HK-2 (cell line): ENCODE results near the gene GADD45GIP1.
A peak's percentile ranks its signal among the peaks of the same experiment; 100 is the strongest.

Experiments used
- DNase-seq: peaks from one replicate; pipeline ENCODE4 v3.0.0-alpha.2; 2018; ENCODE audit not compliant: unreplicated experiment

Gene GADD45GIP1

GRCh38 chr19:12956446-12957388, at the start of gene GADD45GIP1:
GADD45GIP1 (minus strand) TSS chr19:12957223; CDS start chr19:12957212, 11 bp downstream.
- peak; percentile 81 for DNase-seq

DNA sequence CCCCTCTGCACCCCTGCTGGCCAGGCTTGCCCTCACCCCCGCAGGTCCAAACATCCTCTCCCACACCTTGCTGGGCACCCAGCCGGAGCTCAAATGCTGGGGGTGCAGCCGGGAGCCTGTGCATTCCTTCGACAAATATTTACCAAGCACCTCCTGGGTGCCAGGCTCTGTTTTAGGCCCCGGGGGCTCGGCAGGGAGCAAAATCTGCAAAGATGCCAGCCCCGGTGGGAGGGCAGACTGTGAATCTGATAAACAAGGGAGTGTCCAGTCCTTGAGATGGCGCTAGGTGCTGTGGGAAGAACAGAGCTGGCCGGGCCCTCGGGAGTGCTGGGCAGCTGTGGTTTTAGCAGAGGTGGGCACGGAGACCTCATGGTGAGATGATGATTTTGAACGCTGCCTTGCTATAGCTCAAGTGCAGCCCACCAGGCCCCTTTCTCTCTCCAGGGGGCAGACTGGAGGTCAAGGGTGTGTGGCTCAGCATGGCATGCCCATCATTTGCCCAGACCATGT, 48.9 kb upstream of the GADD45GIP1 start:
- no peak for DNase-seq

DNA sequence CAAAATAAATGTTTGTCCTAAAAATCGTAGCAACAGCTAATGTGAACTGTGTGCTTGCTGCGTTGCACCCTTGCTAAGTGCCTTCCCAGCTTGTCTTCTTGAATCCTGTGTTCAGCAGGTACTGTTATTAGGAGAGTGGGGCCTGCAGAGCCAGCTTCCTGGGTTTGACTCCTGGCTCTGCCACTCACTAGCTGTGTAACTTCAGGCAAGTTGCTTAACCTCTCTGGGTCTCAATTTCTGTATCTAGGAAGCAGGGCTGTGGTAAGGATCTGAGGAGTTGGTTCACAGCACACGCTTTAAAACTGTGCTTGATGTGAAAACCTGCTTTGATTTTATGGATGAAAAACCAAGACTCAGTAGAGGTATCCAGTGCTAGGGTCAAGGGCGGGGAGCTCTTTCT, 48.2 kb upstream of the GADD45GIP1 start:
- no peak for DNase-seq

DNA sequence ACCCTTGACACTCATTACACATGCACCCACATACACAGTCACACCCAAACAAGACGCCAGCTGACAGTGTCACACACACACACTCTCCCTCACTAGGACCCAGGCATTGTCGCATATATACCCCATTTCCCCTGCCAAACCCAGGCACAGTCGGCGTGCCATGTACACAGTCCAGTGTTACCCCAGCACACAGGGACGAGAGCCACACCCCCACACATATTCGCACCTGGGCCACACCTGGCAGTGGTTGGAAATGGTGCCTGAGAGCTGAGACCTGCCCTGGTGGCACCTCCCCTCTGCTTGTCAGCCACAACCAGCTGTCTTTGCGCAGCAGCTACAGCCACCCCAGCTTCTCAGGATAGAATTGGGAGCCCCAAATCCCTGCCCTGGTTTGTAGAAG, 47.2 kb upstream of the GADD45GIP1 start:
- no peak for DNase-seq

DNA sequence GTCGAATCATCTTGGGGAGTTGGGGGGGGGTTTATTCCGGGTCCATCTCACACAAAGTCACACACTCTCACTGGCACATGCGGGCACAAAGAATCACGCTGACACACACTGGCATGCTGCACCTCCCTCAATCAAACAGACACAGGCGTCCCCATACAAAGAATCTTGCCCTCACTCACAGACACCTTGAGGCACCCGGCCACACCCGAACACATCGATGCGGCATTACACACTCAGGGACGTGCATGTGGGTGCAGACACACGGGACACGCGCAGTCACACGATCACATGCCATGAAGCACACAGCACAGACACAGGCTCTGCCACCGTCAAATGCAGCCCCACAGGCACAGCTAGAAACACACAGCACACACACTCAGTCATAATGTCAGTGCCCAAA, 46.1 kb upstream of the GADD45GIP1 start:
- no peak for DNase-seq

GRCh38 chr19:13002166-13002898, 45.3 kb upstream of the GADD45GIP1 start:
- no peak for DNase-seq

DNA sequence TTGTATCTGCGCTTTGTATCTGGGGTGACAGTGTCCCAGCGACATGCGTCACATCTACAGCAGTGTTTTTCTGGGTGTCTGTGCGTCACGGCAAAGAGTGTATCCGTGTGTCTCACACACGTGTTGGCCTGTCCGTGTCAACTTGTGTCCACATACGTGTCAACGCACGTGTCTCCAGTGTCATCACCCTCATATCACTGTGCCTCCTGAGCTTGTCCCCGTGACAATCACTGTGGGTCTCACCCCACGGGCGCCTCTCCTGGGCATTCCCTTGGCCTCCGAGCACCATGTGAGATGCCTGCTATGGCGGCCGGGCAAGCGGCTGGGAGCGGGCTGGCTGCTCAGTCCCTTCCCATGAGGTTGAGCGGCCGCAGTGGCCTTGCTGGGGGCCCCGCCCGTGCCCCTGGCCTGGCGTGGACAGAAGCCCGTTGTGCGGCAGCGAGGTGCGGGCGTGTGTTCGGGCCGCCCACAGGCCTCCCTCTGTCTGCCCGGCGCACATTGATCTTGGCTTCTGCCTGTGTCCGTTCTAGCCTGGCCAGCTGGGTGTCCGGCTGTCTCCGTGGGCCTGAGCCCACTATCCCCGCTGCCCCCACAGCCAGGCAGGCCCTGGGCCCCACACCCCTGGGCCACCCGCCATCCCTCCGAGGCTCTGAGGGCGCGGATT, 44.6 kb upstream of the GADD45GIP1 start:
- no peak for DNase-seq

GRCh38 chr19:13001166-13001501, 44.1 kb upstream of the GADD45GIP1 start:
- no peak for DNase-seq

- DNase-seq, result no peak
Measured at GRCh38 chr19:12997967-12998940, 41.2 kb upstream of the GADD45GIP1 start.

DNA sequence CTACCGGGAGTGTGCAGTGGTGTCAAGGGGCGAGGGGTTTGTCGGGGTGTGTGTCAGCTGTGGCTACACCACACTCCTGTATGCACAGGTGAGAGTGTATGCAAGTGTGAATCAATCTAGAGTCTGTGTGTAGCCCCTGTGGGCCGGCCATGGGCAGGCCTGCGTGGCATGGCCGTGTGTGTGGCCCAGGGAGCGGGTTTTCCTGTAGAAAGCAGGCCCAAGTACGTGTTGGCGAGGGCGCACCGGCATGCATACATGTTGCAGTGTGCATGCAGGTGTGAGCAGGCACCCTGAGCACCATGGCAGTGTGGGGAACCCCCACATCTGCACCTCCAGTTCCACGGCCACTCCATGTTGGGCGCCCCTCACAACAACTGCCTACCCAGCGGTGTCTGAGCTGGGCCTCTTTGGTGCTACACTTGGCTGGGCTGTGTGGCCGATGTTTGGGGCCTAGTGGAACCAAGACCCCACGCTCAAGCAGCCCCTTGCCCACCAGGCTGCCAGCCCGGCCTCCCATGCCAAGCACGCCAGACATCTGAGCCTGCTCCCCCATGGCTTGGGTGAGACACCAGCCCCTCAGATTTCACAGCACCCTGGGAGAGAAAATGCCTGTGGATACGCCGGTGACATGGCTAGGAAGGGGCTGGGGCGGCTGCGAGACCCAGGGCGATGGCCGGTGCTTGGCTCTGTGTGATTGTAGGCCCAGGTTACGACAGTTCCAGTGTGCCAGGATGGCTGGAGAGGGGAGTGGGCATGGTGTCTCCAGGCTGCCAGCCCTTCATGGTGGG, 40.4 kb upstream of the GADD45GIP1 start:
- DNase-seq, result no peak

GRCh38 chr19:12996406-12997094, 39.5 kb upstream of the GADD45GIP1 start:
- no peak for DNase-seq

- no peak for DNase-seq
Measured at GRCh38 chr19:12995596-12996405, 38.8 kb upstream of the GADD45GIP1 start.

GRCh38 chr19:12994701-12995595, 37.9 kb upstream of the GADD45GIP1 start, which contains the start of gene NFIX:
NFIX (plus strand) TSS chr19:12995475; CDS start chr19:12995838, 363 bp downstream.
- DNase-seq, result no peak

- no peak for DNase-seq
Measured at GRCh38 chr19:12993562-12993961, 36.5 kb upstream of the GADD45GIP1 start.

GRCh38 chr19:12992729-12993128, 35.7 kb upstream of the GADD45GIP1 start:
- DNase-seq, result no peak

DNA sequence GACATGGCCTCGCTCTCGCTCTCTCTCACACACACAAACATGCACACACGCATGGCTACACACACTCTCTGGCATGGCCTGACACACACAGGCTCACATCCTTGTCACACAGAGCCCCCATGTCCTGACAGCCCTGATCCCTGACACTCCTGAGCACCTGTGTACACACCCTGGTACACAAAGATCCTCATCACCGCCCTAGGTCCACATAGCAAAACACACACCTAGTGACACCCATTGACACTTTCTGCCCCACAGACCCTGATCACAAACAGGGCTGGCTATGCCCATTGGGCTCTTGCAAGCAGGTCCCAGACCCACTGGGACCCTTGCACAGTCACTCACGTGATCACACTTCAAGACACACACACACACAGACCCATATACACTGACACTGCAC, 34.3 kb upstream of the GADD45GIP1 start:
- DNase-seq, result no peak

- DNase-seq, result no peak
Measured at GRCh38 chr19:12990853-12991252, 33.8 kb upstream of the GADD45GIP1 start.

DNA sequence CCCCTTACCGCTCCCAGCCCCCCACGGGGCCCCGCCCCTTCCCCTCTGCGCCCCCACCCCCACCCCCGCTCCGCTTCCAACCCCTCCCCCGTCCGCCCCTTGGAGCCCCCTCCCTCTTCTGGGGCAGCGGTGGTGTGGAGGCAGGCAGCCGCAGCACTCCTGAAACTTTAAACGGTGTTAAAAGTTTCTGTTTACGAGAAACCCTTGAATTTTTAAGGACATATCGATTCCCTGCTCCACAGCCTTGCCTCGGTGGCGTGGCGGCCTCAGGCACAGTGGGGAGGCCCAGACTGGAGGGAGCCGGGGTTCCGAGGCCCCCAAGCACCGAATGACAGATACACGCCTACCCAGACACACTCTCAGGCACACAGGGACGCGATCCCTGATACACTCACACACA, 33.4 kb upstream of the GADD45GIP1 start:
- DNase-seq, result no peak
